ENCODE data around the gene DPY19L3. TPM values are rescaled to one million over a fixed set of nuclear protein-coding genes. Genes with fewer than 3 reads are reported as not detected.

DPY19L3 gene
- polyA plus RNA-seq, 1 of the 3 experiments (the other 2 are of a cell fraction): 25.2 TPM

GRCh38 chr19:32373585-32374295 is 31.8 kb upstream of the DPY19L3 start:
- H3K4me3 ChIP-seq (ENCODE audit: low read depth in 2 of 2, low read length in 1 of 2): peak overlapping the region in 1 of 2 experiments; percentile 41; a peak in 3 of 4 replicates
- CTCF ChIA-PET: no interaction called here

More at GRCh38 chr19:32373585-32374295, 31.8 kb upstream of the DPY19L3 start:
- Histone ChIP-seq H3K4me1 (ENCODE audit: control insufficient read depth in 1 of 2, insufficient read depth in 2 of 2, low read depth in 1 of 2, low read length in 1 of 2) (peaks cover 0 to 9% of the 10 kb centered on the region in 2 experiments; a peak in 1 of 4 replicates), H3F3A (replicated peaks; ENCODE audit: insufficient read depth) (peaks cover 27% of the 10 kb centered on the region), H3K9me2 (no peaks in the 10 kb centered on the region), H3K27ac (ENCODE audit: low read depth in 2 of 2, low read length in 1 of 2) (peak overlapping the region; percentile 11 to 92; a peak in 3 of 4 replicates), H3K4me2 (peak overlapping the region; percentile 80), H3K36me3 (replicated peaks in 1 of 2; ENCODE audit: control insufficient read depth in 1 of 2, insufficient read depth in 2 of 2, low read length in 1 of 2) (peaks cover 32 to 42% of the 10 kb centered on the region in 2 experiments), H2AFZ (ENCODE audit: low read depth) (no peak overlapping the region), H3K27me3 (ENCODE audit: insufficient read depth) (no peaks in the 10 kb centered on the region), H3K79me2 (ENCODE audit: insufficient read depth) (peaks cover 48% of the 10 kb centered on the region), H4K20me1 (ENCODE audit: insufficient read depth) (peaks cover 3% of the 10 kb centered on the region; the same call in 1 of the 2 replicates), H3K9ac (peak overlapping the region; percentile 47; the same call in 1 of the 2 replicates), H3K9me3 (no peaks in the 10 kb centered on the region)
- no peak for DNase-seq
- 14% methylated on average over 10 of the region's 10 CpGs for WGBS (ENCODE audit: low lambda C conversion rate)
- TF ChIP-seq EP300 (IDR thresholded peaks at IDR 0.05; ENCODE audit: borderline replicate concordance in 1 of 2, low read depth in 1 of 2, low read length in 1 of 2) (peak in 1 of 2 experiments; percentile 78; a peak in 2 of 4 replicates), MEF2A (IDR thresholded peaks at IDR 0.05; ENCODE audit: borderline replicate concordance, low read depth) (peak; percentile 32; the same call in 1 of the 2 replicates), FOXM1 (IDR thresholded peaks at IDR 0.05; ENCODE audit: low read depth) (peak; percentile 77), SIN3A (IDR thresholded peaks at IDR 0.05; ENCODE audit: borderline replicate concordance, low read depth, low read length) (0 out of 2 replicates have a peak, but pooled peaks have one; percentile 50), POLR2AphosphoS5 (IDR thresholded peaks at IDR 0.05; ENCODE audit: low read depth, low read length) (peak; percentile 57; the same call in 1 of the 2 replicates), IRF3 (IDR thresholded peaks at IDR 0.05; ENCODE audit: low read depth, low read length) (no peak), NFIC (IDR thresholded peaks at IDR 0.05; ENCODE audit: borderline replicate concordance) (peak; percentile 45; the same call in 1 of the 2 replicates), FOXJ3 (CRISPR knock-in tag; IDR thresholded peaks at IDR 0.05) (no peak), FOSL2 (IDR thresholded peaks at IDR 0.05; ENCODE audit: borderline replicate concordance, low read depth) (peak; percentile 99), REST (IDR thresholded peaks at IDR 0.05; ENCODE audit: low read depth, low read length) (peak; percentile 67; the same call in 1 of the 2 replicates), TEAD4 (IDR thresholded peaks at IDR 0.05; ENCODE audit: borderline replicate concordance, insufficient read depth) (peak; percentile 88; the same call in 1 of the 2 replicates), TCF12 (IDR thresholded peaks at IDR 0.05) (peak; percentile 86), RXRA (IDR thresholded peaks at IDR 0.05; ENCODE audit: borderline replicate concordance, low read depth) (peak; percentile 66; the same call in 1 of the 2 replicates), MXI1 (IDR thresholded peaks at IDR 0.05; ENCODE audit: low read depth, low read length) (no peak), ELF1 (IDR thresholded peaks at IDR 0.05) (0 out of 2 replicates have a peak, but pooled peaks have one; percentile 12), JUND (IDR thresholded peaks at IDR 0.05) (peak; percentile 97)
- TF ChIP-seq, protein P1, sequence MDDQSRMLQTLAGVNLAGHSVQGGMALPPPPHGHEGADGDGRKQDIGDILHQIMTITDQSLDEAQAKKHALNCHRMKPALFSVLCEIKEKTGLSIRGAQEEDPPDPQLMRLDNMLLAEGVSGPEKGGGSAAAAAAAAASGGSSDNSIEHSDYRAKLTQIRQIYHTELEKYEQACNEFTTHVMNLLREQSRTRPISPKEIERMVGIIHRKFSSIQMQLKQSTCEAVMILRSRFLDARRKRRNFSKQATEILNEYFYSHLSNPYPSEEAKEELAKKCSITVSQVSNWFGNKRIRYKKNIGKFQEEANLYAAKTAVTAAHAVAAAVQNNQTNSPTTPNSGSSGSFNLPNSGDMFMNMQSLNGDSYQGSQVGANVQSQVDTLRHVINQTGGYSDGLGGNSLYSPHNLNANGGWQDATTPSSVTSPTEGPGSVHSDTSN (IDR thresholded peaks at IDR 0.05): peak; percentile 84
- TF ChIP-seq, protein P2, sequence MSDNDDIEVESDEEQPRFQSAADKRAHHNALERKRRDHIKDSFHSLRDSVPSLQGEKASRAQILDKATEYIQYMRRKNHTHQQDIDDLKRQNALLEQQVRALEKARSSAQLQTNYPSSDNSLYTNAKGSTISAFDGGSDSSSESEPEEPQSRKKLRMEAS (IDR thresholded peaks at IDR 0.05; ENCODE audit: low read depth): peak; percentile 70
- TF ChIP-seq, protein P3, sequence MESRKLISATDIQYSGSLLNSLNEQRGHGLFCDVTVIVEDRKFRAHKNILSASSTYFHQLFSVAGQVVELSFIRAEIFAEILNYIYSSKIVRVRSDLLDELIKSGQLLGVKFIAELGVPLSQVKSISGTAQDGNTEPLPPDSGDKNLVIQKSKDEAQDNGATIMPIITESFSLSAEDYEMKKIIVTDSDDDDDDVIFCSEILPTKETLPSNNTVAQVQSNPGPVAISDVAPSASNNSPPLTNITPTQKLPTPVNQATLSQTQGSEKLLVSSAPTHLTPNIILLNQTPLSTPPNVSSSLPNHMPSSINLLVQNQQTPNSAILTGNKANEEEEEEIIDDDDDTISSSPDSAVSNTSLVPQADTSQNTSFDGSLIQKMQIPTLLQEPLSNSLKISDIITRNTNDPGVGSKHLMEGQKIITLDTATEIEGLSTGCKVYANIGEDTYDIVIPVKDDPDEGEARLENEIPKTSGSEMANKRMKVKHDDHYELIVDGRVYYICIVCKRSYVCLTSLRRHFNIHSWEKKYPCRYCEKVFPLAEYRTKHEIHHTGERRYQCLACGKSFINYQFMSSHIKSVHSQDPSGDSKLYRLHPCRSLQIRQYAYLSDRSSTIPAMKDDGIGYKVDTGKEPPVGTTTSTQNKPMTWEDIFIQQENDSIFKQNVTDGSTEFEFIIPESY (IDR thresholded peaks at IDR 0.05; ENCODE audit: borderline replicate concordance, low read depth): no peak
- POLR2A ChIA-PET: no interaction called here

Data from SK-N-SH (cell line).